Fibroblast of mammary gland (primary cell): Measurements from ENCODE around the gene RALGPS1.

Source experiments
- DNase-seq: peaks from one replicate; pipeline ENCODE4 v3.0.0-alpha.2; 2010; ENCODE audit warnings: low read depth
- H3K4me3 ChIP-seq: 2 replicates; pipeline ENCODE4 v1.5.1; 2011; ENCODE audit warnings: low read depth, mild to moderate bottlenecking, low read length, moderate library complexity; ENCODE audit not compliant: control insufficient read depth
- TF ChIP-seq, protein P1 (sequence below): conservative IDR thresholded peaks from 2 replicates; pipeline ENCODE4 v1.5.1; 2011; ENCODE audit warnings: low read depth, low read length, inconsistent platforms; ENCODE audit not compliant: control insufficient read depth, insufficient read depth

RALGPS1 gene

DNA sequence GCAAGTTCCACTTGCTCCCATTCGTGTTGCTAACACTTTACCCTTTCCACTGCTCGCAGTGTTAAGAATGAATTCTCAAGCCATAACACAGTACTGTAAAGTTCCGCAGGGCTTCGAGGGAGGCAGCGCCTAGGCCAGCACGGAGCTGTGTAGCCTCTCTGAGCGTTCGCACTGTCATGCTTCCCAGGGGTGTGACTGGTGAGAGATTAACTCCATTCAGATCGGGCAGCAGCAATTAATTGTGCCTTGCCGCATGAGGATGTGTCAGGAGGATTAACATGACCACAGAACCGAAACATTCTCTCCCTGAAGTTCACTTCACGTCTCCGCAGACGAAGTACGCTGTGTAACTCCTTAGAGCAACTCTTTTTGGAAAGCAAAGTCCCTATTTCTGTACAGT, 30.9 kb upstream of the RALGPS1 start:
- TF ChIP-seq, protein P1, sequence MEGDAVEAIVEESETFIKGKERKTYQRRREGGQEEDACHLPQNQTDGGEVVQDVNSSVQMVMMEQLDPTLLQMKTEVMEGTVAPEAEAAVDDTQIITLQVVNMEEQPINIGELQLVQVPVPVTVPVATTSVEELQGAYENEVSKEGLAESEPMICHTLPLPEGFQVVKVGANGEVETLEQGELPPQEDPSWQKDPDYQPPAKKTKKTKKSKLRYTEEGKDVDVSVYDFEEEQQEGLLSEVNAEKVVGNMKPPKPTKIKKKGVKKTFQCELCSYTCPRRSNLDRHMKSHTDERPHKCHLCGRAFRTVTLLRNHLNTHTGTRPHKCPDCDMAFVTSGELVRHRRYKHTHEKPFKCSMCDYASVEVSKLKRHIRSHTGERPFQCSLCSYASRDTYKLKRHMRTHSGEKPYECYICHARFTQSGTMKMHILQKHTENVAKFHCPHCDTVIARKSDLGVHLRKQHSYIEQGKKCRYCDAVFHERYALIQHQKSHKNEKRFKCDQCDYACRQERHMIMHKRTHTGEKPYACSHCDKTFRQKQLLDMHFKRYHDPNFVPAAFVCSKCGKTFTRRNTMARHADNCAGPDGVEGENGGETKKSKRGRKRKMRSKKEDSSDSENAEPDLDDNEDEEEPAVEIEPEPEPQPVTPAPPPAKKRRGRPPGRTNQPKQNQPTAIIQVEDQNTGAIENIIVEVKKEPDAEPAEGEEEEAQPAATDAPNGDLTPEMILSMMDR: no peak
- DNase-seq: no peak
- no peak overlapping the region for H3K4me3 ChIP-seq

DNA sequence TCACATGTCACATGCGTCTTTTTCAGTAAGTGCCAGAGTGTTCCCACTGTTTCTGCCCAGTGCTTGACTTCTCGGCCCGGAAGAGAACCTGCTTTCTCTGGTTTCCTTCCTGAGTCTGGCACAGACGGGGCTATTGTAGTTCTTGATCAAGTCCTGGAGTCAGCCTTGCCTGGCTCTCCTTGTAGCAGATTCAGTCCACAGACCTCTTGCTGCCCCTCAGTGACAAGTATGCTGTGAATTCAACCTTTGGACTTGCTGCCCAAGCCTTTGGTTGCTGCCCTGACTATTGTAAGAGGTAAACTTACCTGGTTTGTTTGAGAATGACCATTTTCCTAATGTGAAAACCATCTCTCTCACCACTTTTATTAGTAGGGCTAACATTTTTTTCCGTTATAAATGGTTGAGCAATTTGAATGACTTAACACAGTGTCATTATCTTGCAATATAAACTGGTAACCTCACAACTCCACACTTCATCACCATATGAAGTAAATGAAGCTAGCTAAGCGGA, 29.4 kb upstream of the RALGPS1 start:
- DNase-seq: peak; percentile 42
- H3K4me3 ChIP-seq: no peak overlapping the region
- TF ChIP-seq, protein P1: no peak

DNA sequence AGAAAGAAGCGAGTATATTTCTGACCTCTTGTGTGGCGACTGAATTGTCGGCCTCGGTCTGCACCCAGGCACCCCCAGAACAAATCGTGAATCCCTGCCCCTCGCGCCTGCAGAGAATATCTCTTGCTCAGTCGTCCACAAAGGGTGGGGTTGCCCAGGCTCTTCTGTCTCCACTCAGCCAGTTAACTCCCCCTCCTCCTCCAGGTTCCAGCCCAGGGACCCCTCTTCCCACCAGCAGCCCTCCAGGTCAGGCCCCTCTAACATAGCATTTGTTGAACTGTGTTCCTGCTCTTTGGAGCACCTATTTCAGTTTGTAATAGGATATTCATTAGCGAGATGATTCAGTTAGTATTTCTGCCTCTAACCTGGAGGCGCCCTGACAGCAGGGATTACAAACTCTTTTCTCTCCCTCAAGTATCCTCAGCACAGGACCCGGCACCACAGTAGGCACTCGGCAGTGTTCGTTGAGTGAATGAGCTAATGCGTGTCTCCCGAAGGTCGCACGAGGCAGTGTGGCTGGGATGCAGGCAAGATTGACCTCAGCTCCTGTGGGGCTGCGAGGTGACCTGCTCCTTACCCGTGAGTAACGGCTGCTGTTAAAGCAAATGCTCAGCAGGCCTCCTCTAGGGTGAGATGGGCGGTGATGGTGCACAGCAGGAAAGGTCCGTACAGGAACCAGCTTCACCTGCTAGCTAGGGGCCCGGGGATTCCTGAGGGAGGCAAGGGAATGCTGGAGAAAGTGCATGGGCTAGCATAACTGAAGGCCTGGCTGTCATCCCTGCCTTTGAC, 28.4 kb upstream of the RALGPS1 start:
- DNase-seq: no peak

DNA sequence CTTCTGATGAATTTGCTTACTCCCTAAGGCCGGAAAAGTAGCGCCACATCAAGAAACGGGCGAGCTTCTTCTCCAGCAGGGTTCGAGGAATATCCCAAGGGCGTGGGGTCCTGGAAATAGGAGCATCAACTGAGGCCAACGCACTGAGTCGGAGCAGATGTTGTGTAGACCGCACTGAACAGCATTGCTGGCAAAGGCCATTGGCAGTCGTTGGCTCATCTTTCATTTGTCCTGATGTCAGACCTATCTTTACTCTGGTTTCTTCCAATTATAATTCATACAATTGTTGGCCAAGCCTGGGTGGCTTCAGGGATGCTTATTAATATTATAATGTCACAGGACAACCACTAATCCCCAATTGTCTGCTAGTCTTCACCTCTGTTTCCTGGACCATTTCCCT, 27.7 kb upstream of the RALGPS1 start:
- no peak for DNase-seq
- no peak overlapping the region for H3K4me3 ChIP-seq
- TF ChIP-seq, protein P1: no peak

More for the DNA sequence above, 28.4 kb upstream of the RALGPS1 start:
- TF ChIP-seq, protein P1: no peak
- no peak overlapping the region for H3K4me3 ChIP-seq

DNA sequence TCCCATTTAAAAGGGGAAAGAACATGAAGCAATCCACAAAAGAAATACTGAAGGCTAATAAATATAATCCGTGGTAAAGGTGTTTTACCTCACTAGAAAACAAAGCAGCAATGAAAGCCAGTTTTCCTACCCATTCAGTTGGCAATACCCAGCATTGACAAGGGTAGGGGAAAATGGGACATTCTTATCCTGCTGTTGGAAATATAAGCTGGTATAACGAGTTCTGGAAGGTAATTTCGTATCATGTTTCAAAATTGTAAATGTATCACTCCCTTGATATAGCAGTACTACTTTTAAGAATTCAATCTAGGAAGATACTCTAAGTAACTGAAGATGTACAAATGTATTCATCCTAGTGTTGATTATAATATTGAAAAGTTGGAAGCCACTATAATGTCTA, 22.9 kb upstream of the RALGPS1 start:
- no peak for DNase-seq
- TF ChIP-seq, protein P1: no peak
- no peak overlapping the region for H3K4me3 ChIP-seq

DNA sequence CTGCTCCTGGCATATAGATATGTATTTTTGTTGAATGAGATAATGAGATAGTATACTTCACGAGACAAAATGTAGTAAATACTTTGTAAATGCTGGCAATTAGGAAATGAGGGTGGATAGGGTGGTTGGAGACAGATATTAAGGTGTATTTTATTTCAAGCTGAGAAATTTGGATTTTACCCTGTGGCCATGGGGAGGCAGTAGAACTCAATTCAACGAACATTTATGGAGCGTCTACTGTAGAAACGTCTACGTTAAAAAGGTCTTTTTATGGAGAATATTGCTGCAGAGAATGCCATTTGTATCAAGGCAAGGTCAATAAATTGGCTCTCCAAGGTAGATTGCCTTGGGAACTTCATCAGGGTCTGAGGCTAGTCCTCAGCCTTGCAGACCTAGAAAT, 21.5 kb upstream of the RALGPS1 start:
- no peak for DNase-seq
- TF ChIP-seq, protein P1: peak; percentile 32
- H3K4me3 ChIP-seq: no peak overlapping the region
